SU-DHL-6 (cell line): Measurements from ENCODE around the gene EBLN2.

Experiments used
- H2AFZ ChIP-seq: fragments of 200-600 bp; sonication (generic); 2 replicates; pipeline ENCODE4 v1.6.1; 2014; ENCODE audit warnings: low read depth, mild to moderate bottlenecking, moderate library complexity, mixed read lengths, antibody characterized with exemption, low read length; ENCODE audit not compliant: severe bottlenecking
- H3F3A ChIP-seq: fragments of 200-600 bp; shearing (Covaris generic); 2 replicates; pipeline ENCODE4 v1.6.0; 2016; ENCODE audit warnings: antibody characterized with exemption, mild to moderate bottlenecking; ENCODE audit not compliant: insufficient read depth
- H3K27ac ChIP-seq: fragments of 200-600 bp; sonication (generic); 2 replicates; pipeline ENCODE4 v1.5.1; 2016; ENCODE audit warnings: low read depth, mild to moderate bottlenecking, low read length, moderate library complexity, mixed read lengths
- H3K27me3 ChIP-seq: fragments of 200-600 bp; sonication (generic), shearing (Covaris generic); 2 replicates; pipeline ENCODE4 v1.6.0; 2014; ENCODE audit warnings: mild to moderate bottlenecking, low read length
- H3K36me3 ChIP-seq: fragments of 200-600 bp; sonication (generic); 2 replicates; pipeline ENCODE4 v1.6.1; 2014; ENCODE audit warnings: mild to moderate bottlenecking, low read length, mixed read lengths
- H3K4me2 ChIP-seq: fragments of 300-600, 200-600 bp; shearing (Covaris generic), sonication (generic); 2 replicates; pipeline ENCODE4 v1.6.0; 2014; ENCODE audit warnings: low read length, low read depth, mild to moderate bottlenecking; ENCODE audit not compliant: poor library complexity, severe bottlenecking
- H3K4me3 ChIP-seq: fragments of 200-600 bp; sonication (generic); 2 replicates; pipeline ENCODE4 v1.5.1; 2014; ENCODE audit warnings: antibody characterized with exemption, low read length, mild to moderate bottlenecking, mixed read lengths; ENCODE audit not compliant: insufficient read depth, poor library complexity, severe bottlenecking
- H3K79me2 ChIP-seq: fragments of 200-600 bp; sonication (generic); 2 replicates; pipeline ENCODE4 v1.6.1; 2014; ENCODE audit warnings: mild to moderate bottlenecking, low read length, moderate library complexity; ENCODE audit not compliant: insufficient read depth
- H3K9ac ChIP-seq: fragments of 200-600 bp; sonication (generic); 2 replicates; pipeline ENCODE4 v1.7.0; 2014; ENCODE audit warnings: mild to moderate bottlenecking, low read length
- H3K9me2 ChIP-seq: fragments of 200-600 bp; sonication (generic); replicated peaks from 2 replicates; pipeline ENCODE4 v1.6.1; 2014; ENCODE audit warnings: low read length; ENCODE audit not compliant: insufficient read depth
- H3K9me3 ChIP-seq: fragments of 200-600 bp; sonication (generic); 2 replicates; pipeline ENCODE4 v1.6.1; 2014; ENCODE audit warnings: low read length, mixed read lengths; ENCODE audit not compliant: insufficient read depth
- H4K20me1 ChIP-seq: fragments of 200-600 bp; sonication (generic); 2 replicates; pipeline ENCODE4 v1.6.1; 2014; ENCODE audit warnings: low read depth, mild to moderate bottlenecking, antibody characterized with exemption, low read length, moderate library complexity, mixed read lengths
- CTCF ChIP-seq: fragments of 200-600 bp; sonication (generic); IDR thresholded peaks from one replicate; pipeline ENCODE4 v1.5.1; 2017; ENCODE audit warnings: antibody characterized with exemption, mild to moderate bottlenecking, low read length, moderate library complexity; ENCODE audit not compliant: insufficient read depth, poor library complexity, severe bottlenecking
- EZH2phosphoT487 ChIP-seq: fragments of 200-600 bp; sonication (generic), shearing (Covaris generic); conservative IDR thresholded peaks from 2 replicates; pipeline ENCODE4 v1.6.1; 2018; ENCODE audit warnings: mild to moderate bottlenecking, antibody characterized with exemption, low read length, moderate library complexity, mixed read lengths

EBLN2 gene

GRCh38 chr3:73026760-73027113, 34.7 kb upstream of the EBLN2 start:
- no peaks in the 10 kb centered on the region for H3K9me2 ChIP-seq
- peaks cover 4% of the 10 kb centered on the region; the same call in 1 of the 2 replicates for H3K36me3 ChIP-seq
- H2AFZ ChIP-seq, result no peak overlapping the region
- no peak overlapping the region for H3K4me3 ChIP-seq
- H3K27me3 ChIP-seq, result no peaks in the 10 kb centered on the region
- peaks cover 100% of the 10 kb centered on the region for H3K79me2 ChIP-seq
- H3K4me2 ChIP-seq, result no peak overlapping the region
- no peaks in the 10 kb centered on the region for H3F3A ChIP-seq
- no peak overlapping the region for H3K9ac ChIP-seq
- TF ChIP-seq EZH2phosphoT487 (no peak), CTCF (no peak)
- no peaks in the 10 kb centered on the region for H3K9me3 ChIP-seq
- peaks cover 68% of the 10 kb centered on the region for H4K20me1 ChIP-seq
- no peak overlapping the region for H3K27ac ChIP-seq

GRCh38 chr3:73028803-73029202, 32.7 kb upstream of the EBLN2 start:
- Histone ChIP-seq H4K20me1 (peaks cover 67% of the 10 kb centered on the region), H3K27ac (no peak overlapping the region), H3K36me3 (no peaks in the 10 kb centered on the region; the same call in 1 of the 2 replicates), H3K4me3 (no peak overlapping the region), H3K9me2 (no peaks in the 10 kb centered on the region), H3F3A (no peaks in the 10 kb centered on the region), H3K9me3 (no peaks in the 10 kb centered on the region), H3K9ac (no peak overlapping the region), H3K27me3 (no peaks in the 10 kb centered on the region), H3K79me2 (peaks cover 100% of the 10 kb centered on the region), H2AFZ (no peak overlapping the region), H3K4me2 (no peak overlapping the region)
- no peak for TF ChIP-seq EZH2phosphoT487
- no peak for TF ChIP-seq CTCF

- no peaks in the 10 kb centered on the region for H3F3A ChIP-seq
- TF ChIP-seq EZH2phosphoT487 (no peak), CTCF (no peak)
- H3K9me2 ChIP-seq, result no peaks in the 10 kb centered on the region
- H3K9ac ChIP-seq, result no peak overlapping the region
- H3K4me2 ChIP-seq, result no peak overlapping the region
- H3K4me3 ChIP-seq, result no peak overlapping the region
- H3K27me3 ChIP-seq, result no peaks in the 10 kb centered on the region
- no peaks in the 10 kb centered on the region for H3K9me3 ChIP-seq
- no peak overlapping the region for H2AFZ ChIP-seq
- peaks cover 66% of the 10 kb centered on the region for H4K20me1 ChIP-seq
- H3K27ac ChIP-seq, result no peak overlapping the region
- peaks cover 100% of the 10 kb centered on the region for H3K79me2 ChIP-seq
- no peaks in the 10 kb centered on the region; the same call in 1 of the 2 replicates for H3K36me3 ChIP-seq
Measured at GRCh38 chr3:73029321-73029796, 32.1 kb upstream of the EBLN2 start.
